NCI-H748 treated with DMSO at 0.1 percent for 48 hours (cell line): ENCODE data around the gene GPR61.

ENCODE experiments used
- DNase-seq: peaks from one replicate; lab custom pipeline; 2025; lab: John Stamatoyannopoulos, UW

The GPR61 gene

DNA sequence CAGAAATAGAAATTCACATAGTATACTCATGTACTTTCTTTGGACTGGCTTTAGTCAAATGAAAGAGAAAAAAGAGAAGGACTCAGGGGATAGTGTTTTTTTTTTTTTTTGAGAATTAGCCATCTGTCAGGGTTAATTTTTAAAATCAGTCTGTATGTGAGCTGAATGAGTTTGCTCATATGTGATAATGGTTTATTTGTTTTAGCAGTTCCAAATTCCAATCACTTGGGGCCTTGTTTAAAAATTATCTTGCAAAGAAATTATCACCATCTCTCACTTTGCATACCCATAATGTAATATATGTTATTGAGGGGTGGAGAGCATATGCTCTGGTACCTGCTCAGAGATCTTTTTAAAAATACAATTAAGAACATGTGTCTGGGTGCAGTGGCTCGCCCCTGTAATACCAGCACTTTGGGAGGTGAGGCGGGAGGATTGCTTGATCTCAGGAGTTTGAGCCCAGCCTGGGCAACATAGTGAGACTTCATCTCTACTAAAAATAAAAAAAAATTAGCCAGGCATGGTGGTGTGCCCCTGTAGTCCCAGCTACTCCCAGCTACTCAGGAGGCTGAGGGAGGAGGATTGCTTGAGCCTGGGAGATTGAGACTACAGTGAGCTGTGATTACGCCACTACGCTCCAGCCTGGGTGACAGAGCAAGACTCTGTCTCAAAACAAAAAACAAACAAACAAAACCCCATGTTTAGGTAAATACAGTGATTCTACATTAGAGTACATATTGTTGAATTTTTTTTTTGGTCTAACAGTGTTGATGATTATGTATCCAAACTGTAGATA is 28.4 kb downstream of the GPR61 start:
- DNase-seq: no peak

DNA sequence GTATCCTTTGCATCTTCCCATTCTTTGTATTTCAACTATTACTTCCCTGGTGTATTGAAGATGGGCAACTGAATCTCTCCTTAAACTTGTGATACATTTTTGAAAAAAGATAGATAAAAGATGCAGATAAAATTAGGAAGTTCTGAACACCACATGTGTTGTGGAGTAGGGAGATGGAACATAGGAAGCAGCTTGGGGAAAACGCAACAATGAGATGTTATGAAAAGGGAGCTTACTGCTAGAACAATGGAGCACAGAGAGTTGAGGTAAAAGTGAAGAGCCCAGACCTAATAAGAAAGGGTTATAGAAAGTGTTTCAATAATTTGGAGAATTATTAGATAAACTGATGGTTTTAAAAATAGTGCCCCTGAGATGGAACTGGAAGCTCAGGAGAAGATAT is 29.7 kb downstream of the GPR61 start:
- DNase-seq: no peak

DNA sequence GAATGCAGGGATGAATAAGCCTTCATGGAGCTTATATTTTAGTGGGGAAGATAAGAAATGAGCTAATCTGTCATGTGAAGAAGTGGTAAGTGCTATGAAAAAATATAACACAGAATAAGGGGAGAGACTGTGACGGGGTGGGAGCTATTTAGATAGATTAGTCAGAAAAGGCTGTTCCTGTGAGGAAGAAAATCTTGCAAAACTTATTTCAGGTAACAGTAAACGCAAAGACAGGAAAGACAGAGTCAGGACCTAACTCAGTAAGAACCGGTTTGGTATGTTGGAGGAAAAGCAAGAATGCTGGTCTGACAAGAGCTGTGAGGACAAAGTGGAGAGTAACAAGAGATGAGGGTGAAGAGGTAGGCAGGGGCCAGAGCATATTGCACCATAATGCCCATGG is 30.7 kb downstream of the GPR61 start:
- DNase-seq: no peak

DNA sequence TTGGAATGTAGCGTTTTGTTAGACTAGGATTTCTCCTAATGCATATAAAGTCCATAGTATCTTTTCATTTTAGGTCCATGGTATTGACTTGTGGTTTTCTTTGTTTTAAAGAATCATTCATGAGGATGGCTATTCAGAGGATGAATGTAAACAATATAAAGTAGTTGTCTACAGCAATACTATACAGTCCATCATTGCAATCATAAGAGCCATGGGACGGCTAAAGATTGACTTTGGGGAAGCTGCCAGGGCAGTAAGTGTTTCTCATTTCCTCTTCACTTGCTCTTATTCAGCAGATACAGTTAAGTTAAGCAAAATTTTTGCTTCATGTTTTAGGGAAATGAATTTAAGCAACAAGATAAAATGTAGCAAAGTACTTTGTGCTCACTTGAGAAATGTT is 34.1 kb downstream of the GPR61 start:
- DNase-seq: no peak

GRCh38 chr1:109578947-109579443 is 39.3 kb downstream of the GPR61 start:
- DNase-seq: no peak

DNA sequence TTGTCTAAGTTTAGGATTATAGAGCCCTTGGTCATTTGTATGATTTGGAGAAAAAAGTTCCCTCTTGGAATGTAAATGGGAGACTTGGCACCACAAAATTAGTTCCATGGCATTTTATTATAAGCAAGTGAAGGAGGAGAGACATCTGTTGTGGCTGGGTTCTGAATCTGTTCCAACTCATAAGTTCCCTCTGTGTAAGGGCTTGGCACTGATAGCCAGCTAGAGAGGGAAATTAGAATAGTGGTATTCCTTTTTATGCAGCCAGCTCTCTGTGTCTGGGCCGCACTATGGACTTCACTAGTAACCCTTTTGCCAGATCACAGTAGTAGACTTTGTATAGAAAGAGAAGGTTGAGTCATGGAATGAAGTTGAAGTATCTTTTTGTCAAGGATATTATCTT is 39.8 kb downstream of the GPR61 start:
- DNase-seq: no peak

GRCh38 chr1:109582021-109582420 is 42.3 kb downstream of the GPR61 start:
- no peak for DNase-seq

GRCh38 chr1:109584766-109585165 is 45.1 kb downstream of the GPR61 start:
- DNase-seq: no peak

- no peak for DNase-seq
Measured at GRCh38 chr1:109586055-109586454, 46.4 kb downstream of the GPR61 start.

GRCh38 chr1:109589177-109589576 is 49.5 kb downstream of the GPR61 start:
- no peak for DNase-seq

DNA sequence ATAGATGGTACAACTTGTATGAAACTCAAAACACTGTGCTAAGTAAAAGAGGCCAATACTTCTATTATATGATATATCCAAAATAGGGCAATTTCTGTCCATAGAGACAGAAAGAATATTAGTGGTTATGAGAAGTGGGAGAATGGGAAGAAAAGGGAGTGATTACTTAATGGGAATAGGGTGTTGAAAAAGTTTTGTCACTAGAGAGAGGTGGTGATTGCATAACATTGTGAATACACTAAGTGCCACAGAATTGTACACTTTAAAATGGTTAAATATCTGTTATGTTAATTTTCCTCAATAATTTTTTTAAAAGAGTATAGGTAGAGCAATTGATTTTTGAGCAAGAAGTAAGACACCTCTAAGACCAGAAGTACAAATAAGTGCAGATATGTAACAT is 50.0 kb downstream of the GPR61 start:
- no peak for DNase-seq

- DNase-seq: no peak
Measured at GRCh38 chr1:109592916-109593315, 53.2 kb downstream of the GPR61 start.

DNA sequence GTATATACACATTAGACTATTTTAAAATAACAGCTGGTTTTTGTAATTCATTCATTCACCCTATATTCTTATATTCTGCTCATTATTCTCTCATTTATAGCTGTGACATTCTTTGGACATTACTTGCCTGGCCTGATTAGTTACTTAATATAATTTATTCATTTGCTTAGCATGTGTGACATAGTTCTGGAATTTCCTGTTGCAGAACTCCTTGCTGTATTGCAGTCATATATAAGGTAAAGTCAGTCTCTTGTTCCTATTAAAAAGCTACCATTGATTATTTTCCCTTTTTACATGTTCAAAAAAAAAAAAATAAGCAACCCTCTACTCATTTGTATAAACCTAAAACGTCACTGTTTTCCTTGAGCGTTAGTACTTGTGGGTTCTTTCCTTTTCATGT is 55.9 kb downstream of the GPR61 start:
- no peak for DNase-seq
